GM19463 (cell line): ENCODE results near the gene TIMM22.
"Not testable (repeated sequence)": the region's sequence is repeated elsewhere in the genome, so short reads cannot be mapped to it uniquely, and the experiment has no call there.

ENCODE experiments used
- ATAC-seq: cut with Tn5 transposase; IDR thresholded peaks from one replicate; pipeline ENCODE4 v1.9.1; 2021; ENCODE audit warnings: mild to moderate bottlenecking, moderate library complexity; ENCODE audit not compliant: unreplicated experiment

TIMM22 gene

DNA sequence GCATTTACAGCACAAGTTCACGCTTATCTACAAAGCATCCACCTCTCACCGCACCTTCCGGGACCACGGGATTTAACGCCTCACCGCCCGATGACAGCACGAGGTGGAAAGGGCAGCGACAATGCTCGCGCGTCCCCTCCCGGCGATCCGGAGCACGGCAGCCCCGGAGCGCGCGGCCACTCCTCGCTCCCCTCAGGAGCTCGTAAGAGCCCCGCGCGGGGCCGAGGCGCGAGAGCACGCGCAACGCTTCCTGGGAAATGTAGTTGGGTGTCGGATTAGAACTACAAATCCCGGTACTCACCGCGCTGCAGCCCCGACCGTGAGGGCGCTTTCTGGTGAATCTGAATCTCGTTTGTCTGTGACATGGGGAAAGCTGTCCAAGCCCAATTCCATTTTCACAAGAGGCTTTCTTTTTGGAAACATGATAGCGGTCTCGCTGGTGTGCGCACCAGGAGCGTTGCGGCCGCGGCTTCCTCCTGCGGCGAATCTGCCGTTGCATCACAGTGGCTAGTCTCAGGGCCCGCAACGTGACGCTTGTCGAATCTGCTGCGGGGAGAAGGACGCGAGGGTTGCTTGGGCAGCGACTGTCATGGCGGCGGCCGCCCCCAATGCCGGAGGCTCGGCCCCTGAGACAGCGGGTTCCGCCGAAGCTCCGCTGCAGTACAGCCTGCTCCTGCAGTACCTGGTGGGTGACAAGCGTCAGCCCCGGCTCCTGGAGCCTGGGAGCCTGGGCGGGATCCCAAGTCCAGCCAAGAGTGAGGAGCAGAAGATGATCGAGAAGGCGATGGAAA is at the start of gene TIMM22:
TIMM22 (plus strand) TSS at position 576 of the 791 bp plus-strand sequence; CDS start at position 590, 14 bp downstream.
- peak; percentile 90 for ATAC-seq

DNA sequence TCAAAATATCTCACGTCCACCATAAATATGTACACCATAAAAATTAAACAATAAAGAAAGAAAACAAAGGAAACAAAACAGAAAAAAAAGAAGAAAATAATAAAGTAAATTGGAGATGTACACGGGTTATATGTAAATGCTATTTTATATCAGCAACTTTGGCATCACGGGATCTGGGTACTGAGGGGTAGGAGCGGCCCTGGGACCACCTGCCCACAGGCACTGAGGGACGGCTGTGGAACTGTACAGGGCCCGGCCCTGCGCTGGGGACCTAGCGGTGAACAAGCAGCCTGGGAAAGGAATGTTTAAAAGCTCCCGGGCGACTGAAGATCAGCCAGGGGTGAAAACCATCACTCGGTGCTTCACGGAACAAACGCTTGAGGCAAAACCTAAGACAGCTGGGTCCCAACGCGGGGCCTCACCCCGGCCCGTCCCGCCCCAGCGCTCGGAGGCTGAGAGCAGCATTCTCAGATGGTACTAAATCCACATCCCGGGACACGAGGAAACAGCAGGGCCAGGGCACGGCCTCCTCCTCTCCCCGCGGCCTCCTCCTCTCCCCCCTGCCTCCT is 48.6 kb upstream of the TIMM22 start:
- no peak for ATAC-seq

DNA sequence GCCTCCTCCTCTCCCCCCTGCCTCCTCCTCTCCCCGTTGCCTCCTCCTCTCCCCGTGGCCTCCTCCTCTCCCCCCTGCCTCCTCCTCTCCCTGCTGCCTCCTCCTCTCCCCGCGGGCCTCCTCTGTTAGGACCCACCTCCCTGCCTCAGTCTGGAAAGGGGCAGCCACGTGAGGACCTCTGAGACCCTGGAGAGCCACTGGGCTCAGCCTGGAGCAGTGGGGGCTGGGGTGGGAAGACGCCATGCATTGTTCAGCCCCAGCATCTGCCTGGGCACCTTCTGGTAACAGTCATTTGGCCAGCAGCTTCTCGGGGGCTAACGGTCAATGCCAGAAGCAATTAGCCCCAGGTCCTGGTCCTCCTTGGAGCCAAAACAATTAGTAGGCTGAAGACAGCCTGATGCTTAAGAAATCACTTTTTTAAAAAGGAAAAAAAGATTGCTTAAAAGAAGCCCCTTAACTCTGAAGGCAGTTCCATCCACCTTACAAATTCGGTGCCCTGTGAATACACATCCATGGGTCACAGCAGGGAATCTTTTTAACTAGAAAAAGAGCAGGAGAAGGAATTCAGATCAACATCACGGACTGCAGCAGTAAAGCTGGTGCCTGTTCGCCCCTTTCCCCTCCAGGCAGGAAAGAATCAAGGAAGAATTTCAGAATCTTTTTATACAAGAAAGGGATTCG is 47.2 kb upstream of the TIMM22 start:
- ATAC-seq = no peak

DNA sequence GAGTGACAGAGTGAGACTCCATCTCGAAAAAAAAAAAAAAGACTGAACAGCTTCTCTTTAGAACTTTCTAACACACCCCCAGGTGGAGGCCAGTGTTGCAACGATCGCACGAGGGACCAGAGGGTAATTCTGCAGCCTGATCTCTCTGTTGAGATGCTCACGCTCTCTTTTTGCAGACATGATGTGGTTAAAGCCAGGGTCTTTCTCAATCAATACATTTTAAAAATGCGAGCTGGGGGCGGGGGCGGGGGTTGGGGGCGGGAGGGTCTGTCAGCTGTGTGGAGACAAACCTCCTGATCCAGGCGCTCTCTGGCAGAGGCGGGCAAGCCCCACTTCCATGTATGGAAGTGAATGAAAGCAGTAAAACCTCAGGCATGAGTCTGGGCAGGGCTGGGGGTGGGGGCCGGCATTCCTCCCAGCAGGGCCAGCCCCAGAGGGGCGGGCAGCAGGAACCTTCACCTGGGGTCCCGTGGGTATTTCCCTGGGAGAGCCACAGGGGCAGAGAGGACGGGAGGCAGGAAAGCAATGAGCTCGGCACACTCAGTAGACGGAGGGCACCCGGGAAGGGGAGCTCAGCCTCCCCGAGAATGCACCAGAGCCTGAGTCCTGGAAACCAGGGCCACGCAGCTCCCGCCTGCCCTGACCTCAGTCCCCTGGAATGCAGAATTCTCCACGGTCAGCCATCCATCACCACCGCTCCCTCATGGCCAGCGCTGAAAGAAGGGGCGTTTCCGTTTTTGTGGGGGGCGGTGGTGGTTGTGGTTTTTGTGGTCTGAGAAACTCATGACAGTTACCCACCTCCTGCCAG is 45.4 kb upstream of the TIMM22 start:
- ATAC-seq = no peak

DNA sequence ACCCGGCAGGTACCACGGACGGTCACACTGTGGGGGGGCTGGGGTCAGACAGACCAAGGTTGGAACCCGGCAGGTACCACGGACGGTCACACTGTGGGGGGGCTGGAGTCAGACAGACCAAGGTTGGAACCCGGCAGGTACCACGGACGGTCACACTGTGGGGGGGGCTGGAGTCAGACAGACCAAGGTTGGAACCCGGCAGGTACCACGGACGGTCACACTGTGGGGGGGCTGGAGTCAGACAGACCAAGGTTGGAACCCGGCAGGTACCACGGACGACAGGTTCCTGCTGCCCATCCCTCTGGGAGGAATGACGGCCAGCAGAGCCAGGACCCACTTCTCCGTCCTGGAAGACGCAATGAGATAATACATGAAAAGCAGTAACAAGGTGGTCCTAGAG is 44.3 kb upstream of the TIMM22 start:
- not testable (repeated sequence) for ATAC-seq

DNA sequence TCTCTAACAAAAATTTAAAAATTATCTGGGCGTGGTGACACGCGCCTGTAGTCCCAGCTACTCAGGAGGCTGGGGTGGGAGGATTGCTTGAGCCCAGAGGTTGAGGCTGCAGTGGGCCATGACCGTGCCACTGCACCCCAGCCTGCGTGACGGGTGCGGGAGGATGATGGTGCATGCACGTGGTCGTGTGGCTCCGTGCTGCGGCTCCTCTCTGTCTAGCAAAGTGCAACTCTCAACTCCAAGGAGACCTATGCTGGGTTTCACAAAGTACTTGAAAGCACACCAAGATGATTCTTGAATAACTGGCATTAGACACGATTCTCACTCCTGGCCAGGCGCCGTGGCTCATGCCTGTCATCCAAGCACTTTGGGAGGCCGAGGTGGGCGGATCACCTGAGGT is 43.2 kb upstream of the TIMM22 start:
- ATAC-seq = no peak

DNA sequence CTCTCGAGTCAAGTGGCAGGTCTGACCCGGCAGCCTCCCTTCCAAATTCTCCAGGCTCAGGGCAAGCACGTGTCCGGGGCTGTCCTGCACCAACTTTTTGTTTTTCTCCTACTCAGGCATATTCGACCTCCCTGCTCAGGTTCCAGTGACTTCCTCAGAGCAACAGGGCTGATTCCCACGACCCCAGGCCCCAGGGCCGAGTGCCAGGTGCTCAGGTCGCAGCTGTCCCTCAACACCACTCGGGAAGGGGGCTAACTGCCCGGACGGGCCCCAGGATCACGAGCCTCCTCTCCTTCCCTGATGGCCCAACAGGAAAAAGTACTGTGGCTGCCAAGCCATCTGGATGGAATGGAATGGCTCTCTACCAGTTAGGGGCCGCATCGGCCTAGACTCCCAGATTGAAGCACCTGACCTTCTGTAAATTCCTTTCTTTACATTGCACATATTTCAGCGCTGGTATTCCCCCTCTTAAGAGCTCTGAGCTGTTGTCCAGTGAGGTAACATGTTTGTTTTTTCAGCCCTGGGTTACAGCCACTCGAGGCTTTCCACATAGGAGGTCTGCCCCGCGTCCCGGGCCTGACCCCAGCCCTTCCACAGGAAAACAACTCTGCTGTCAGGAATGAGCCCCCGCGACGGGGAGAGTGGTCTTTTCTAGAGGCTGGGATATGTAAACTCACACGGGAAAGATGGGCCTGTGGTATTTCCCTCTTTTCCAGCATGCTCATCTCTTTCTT is 42.3 kb upstream of the TIMM22 start:
- ATAC-seq = no peak

DNA sequence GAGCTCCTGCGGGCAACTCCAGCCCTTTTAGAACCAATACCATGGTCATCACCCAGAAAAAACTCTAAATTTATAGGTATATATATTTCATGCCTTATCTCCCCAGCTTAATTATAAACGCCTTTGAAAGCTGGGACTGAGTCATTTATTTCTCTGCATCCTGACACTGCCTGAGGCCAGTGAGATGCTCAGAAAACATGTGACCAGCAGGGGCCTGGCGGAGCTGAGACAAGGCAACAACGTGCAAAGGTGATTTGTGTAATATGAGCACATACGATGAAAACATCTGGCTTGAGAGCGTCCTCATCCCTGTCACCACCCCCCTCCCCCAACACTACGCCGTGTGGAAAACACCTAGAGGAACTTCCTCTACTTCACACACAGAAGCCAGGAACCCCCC is 40.0 kb upstream of the TIMM22 start:
- no peak for ATAC-seq

DNA sequence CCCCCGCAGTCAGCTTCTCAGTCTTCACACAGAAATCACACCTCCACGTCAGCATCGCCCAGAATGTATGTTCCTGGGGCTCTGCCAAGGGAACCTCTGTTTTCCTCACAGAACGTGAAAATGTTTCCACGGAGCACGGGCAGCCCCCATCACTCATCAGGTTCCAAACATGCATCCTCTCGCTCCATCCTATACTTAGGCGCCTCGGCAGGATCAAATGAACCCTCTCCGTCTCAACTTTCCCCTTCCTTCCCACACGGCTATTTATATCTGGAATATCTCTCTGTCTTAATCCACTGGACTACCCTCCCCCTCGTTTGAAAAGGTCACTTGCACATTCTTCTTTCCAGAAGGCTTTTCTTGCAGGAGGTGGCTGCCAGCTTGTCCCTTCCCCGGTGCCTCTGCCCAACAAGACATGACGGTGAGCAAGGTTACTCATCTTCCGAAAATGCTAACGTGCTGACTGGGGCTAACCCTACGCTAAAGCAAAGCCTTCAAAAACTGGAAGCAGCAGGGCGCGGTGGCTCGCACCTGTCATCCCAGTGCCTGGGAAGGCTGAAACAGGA is 39.0 kb upstream of the TIMM22 start:
- no peak for ATAC-seq

DNA sequence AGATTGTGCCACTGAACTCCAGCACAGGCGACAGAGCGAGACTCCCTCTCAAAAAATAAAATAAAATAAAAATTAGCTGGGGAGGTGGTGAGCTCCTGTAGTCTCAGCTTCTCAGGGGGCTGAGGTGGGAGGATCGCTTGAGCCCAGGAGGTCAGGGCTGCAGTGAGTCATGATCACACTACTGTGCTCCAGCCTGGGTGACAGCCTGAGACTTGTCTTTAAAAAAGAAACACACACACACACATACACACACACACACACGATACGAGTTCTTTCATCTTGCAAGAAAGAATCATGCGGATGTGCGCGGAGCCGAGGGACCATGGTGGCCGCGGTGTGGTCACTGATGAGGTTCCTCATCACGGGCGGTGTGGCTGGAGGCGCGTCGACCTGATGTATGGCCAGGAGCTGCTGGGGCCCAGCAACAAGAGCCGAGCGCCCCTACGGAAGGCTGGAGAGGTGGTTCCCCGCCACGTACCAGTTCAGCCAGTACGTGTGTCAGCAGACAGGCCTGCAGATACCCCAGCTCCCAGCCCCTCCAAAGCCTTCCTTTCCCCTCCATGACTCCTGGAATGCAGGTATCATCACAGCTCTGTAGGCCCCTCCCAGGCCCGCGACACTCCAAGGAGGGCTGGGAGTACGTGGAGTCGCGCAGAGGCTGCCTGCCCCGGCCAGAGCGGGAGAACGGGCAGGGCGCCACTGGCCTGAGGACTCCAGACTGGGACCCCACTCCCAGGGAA is 38.0 kb upstream of the TIMM22 start:
- no peak for ATAC-seq

DNA sequence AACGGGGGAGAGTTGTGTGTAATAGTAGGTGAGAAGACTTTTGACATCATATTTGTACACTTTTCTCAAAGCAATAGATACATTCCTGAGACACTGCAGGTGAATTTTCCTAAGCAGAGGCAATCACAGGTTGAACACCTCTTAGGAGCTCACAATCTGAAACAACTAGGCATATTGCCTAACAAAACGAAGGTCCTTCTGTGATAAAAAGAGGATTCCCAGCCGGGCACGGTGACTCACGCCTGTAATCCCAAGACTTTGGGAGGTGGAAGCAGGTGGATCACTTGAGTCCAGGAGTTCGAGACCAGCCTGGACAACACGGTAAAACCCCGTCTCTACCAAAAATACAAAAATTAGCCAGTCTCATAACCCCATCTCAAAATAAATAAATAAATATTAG is 34.8 kb upstream of the TIMM22 start:
- ATAC-seq = no peak

DNA sequence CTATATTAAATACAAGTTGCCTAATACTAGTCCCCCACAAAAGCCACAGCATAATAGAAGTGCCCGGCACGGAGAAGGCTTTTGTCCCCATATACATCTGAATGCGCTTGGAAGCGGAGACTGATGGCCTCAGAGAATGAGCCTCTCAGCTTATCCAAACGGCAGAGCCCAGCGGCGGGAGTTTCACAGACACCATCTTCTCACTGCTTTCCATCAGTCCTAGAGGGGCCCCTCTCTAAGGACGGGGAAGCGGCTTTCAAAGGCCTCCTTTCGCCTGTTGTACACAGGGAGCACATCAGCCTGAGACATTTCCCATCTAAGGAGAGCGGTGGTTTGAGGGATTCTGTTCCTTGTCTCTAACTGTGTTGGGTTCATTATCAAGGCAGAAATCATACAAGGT is 34.3 kb upstream of the TIMM22 start:
- no peak for ATAC-seq

DNA sequence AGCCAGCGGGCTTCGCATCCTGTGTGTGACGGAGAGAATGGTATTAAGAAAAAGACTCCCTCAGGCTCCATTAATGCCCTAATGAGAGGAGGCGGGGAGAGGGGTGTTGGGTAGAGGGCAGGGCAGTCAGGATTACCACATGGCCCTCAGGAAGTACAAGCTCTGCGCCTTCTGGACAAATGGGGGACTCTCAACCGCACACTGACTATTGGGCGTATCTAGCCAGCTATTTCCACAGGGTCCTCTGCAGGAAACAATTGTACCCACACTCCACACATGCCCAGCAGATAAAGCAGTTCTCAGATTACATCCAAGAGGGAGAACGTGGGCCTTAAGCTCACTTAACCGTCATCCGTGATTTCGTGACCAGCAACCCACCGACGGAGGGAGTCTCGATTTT is 32.1 kb upstream of the TIMM22 start:
- ATAC-seq = no peak

DNA sequence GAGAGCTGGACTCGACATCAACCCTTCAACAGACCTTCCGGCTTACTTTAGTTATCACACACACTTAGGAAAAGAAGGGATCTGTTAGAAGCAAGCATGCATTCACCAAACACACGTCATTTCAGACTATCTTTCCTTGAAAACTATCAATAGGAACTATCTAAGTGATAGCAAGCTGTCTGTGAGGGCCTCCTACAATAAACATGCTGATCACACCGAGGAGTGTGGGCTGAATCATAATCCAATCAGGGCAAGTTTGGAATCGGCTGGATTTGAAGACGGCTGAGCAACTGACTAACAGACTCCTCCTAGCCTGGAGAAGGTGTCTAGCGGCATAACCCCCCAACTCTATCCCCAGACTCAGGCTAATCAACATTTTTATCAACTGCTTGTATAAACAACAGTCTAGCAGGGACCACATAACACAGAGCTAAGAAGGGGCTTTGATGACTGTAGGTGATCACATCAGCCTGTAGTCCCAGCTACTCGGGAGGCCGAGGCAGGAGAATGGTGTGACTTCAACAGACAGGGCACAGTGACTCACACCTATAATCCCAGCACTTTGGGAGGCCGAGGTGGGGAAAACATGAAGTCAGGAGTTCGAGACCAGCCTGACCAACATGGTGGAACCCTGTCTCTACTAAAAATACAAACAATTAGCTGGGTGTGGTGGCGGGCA is 31.5 kb upstream of the TIMM22 start:
- no peak for ATAC-seq

DNA sequence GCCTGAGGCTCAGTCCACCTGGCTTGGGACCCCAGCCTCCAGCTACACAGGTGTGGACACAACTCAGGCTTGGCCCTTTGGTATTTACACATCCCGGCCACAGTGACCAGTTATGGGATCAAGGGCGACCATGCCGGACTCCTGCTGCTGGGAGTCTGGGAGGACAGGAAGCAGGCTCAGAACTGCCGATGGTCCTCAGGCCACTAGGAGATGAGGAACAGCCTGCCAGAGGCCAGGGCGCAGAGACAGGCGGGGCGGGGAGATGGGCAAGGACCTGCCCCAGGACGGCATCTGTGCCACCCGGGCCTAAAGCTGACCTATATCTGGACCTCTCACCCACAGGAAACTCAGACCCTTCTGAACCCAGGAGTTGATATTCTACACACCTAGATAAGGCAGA is 29.8 kb upstream of the TIMM22 start:
- no peak for ATAC-seq

DNA sequence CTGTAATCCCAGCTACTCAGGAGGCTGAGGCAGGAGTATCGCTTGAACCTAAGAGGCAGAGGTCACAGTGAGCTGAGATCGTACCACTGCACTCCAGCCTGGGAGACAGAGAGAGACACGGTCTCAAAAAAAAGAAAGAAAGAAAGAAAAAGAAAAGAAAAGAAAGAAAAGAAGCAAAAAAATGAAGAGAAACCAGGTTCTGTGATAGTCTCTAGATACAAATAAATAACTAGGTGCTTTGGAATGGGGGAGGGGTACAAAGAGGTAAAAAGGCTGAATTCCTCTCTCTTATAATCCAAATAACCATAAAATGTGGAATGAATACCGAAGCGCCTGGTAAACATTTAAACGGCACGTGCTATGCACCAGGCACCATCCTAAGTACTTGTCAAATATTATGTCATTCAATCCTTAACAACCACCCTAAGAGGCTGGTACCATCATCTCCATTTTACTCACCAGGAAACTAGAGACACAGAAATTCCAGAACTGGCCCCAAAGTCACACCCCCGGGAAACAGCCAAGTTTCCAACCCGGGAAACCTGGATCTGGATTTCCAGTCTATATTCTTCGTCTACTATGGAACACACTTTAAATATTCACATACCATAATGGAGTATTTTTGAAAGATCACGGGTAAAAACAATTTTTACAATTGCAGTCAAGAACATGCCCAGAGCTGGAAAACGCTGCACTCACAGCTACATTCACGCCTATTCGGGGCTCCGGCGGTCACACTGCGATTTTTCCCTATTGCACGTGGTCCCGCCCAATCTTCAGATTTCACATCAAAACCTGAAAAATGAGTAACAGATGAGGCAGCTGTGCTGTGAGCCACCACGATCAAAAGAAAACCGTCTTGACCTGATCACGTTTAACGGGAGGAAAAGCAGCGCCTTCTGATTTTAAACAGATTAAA is 27.9 kb upstream of the TIMM22 start:
- ATAC-seq = no peak

DNA sequence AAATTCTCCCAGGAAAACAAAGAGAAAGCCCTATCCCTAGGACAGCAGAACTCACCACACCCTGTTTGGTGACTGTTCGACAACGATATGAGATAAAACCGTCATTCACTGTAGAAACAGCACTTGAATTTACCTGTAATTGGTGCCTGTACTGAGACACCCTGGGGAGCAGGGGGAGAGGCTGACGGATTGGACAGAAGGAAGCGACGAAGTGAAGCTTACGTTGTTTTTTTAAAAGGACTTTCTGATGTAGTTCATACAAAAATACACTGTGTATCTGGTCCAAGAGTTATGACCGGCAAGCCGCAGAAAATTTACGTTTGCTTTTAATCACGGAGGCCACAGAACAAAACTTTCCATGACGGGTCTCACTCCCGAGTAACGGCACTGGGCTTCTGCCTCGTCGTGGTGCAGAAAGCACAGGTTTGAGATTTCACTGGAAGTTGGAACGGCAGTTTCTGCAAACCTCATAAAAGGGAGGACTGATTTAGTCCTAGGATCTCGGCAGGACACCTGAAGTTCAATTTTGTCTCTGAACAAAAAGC is 27.0 kb upstream of the TIMM22 start:
- ATAC-seq = no peak

DNA sequence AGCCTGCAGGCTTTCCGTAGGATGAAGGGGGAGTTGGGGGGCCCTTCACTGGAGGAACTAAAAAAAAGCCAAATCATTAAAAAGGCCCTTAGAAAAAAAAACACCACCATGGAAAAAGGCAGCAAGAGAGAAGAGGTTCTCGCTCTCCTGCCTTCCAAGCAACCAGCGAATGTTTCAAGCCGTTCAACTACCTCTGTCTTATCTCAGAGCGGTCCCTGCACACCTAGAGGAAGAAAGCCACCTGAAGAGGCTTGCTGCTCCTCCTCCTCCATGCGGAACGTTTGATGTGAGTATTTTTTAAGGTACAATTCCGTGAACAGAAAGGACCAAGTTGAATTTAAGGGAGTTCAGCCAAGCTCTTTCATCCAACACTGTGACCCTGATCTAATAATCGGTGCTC is 26.6 kb upstream of the TIMM22 start:
- no peak for ATAC-seq
